Ascending aorta (tissue), 2 donors: ENCODE results near the gene PM20D2. TPM values are rescaled to one million over a fixed set of nuclear protein-coding genes. Genes with fewer than 3 reads are reported as not detected.
A peak's percentile ranks its signal among the peaks of the same experiment; 100 is the strongest.

Experiments used
- DNase-seq, 2 donors: peaks; one replicate each; pipeline ENCODE4 v3.0.0-alpha.2; 2019; ENCODE audit warnings: low spot score in 2 of 2
- H3K27ac ChIP-seq, 2 donors: fragments of 200-600 bp; sonication (generic); one replicate each; pipeline ENCODE4 v1.5.1; 2016 to 2017; ENCODE audit warnings: mild to moderate bottlenecking in 1 of 2
- H3K27me3 ChIP-seq: fragments of 200-600 bp; sonication (generic); one replicate; pipeline ENCODE4 v1.5.1; 2017
- H3K36me3 ChIP-seq, 2 donors: fragments of 200-600 bp; sonication (generic); one replicate each; pipeline ENCODE4 v1.5.1; 2016
- H3K4me1 ChIP-seq, 2 donors: fragments of 200-600 bp; sonication (generic); one replicate each; pipeline ENCODE4 v1.5.1; 2016 to 2017; ENCODE audit warnings: mild to moderate bottlenecking in 1 of 2
- H3K4me3 ChIP-seq, 2 donors: fragments of 200-600 bp; sonication (generic); one replicate each; pipeline ENCODE4 v1.5.1; 2016 to 2017; ENCODE audit warnings: mild to moderate bottlenecking in 1 of 2
- H3K9me3 ChIP-seq, 2 donors: fragments of 200-600 bp; sonication (generic); one replicate each; pipeline ENCODE4 v1.5.1; 2016
- intact Hi-C: fragments of 100-400 bp; cut with DNase I; formaldehyde crosslinking; loops from one replicate; pipeline ENCODE4 v1.15.1; 2023
- total RNA-seq: library from RNA; depleted of rRNA; stranded (reverse); fragments of >200 nt; gene quantifications from one replicate; pipeline ENCODE4 v1.1.0, GENCODE V29; 2016
- TF ChIP-seq, protein P1 (sequence below), 3 experiments: fragments of 200-600 bp in 2 of 3; fragments of 450-650 bp in 1 of 3; sonication (generic) in 2 of 3; IDR thresholded peaks; one replicate each; pipeline ENCODE4 v1.5.1; 2016 to 2019; ENCODE audit warnings: antibody characterized with exemption in 3 of 3, mild to moderate bottlenecking in 1 of 3, moderate library complexity in 1 of 3

Gene PM20D2
- total RNA-seq, 1 donor from 2014 or later, result 8.8 TPM

- no peaks in the 10 kb centered on the region for H3K9me3 ChIP-seq
- TF ChIP-seq, protein P1, sequence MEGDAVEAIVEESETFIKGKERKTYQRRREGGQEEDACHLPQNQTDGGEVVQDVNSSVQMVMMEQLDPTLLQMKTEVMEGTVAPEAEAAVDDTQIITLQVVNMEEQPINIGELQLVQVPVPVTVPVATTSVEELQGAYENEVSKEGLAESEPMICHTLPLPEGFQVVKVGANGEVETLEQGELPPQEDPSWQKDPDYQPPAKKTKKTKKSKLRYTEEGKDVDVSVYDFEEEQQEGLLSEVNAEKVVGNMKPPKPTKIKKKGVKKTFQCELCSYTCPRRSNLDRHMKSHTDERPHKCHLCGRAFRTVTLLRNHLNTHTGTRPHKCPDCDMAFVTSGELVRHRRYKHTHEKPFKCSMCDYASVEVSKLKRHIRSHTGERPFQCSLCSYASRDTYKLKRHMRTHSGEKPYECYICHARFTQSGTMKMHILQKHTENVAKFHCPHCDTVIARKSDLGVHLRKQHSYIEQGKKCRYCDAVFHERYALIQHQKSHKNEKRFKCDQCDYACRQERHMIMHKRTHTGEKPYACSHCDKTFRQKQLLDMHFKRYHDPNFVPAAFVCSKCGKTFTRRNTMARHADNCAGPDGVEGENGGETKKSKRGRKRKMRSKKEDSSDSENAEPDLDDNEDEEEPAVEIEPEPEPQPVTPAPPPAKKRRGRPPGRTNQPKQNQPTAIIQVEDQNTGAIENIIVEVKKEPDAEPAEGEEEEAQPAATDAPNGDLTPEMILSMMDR (IDR thresholded peaks at IDR 0.05), result no peak
- H3K27ac ChIP-seq, result no peak overlapping the region
- no peaks in the 10 kb centered on the region for H3K27me3 ChIP-seq
- H3K4me1 ChIP-seq, result peaks cover 0 to 10% of the 10 kb centered on the region in 2 donors
- intact Hi-C loops, result no loop called here
- H3K4me3 ChIP-seq, result no peak overlapping the region
- H3K36me3 ChIP-seq, result no peaks in the 10 kb centered on the region
- DNase-seq, result no peak
These were observed 7.7 kb upstream of the PM20D2 start for GRCh38 chr6:89138173-89138572.

DNA sequence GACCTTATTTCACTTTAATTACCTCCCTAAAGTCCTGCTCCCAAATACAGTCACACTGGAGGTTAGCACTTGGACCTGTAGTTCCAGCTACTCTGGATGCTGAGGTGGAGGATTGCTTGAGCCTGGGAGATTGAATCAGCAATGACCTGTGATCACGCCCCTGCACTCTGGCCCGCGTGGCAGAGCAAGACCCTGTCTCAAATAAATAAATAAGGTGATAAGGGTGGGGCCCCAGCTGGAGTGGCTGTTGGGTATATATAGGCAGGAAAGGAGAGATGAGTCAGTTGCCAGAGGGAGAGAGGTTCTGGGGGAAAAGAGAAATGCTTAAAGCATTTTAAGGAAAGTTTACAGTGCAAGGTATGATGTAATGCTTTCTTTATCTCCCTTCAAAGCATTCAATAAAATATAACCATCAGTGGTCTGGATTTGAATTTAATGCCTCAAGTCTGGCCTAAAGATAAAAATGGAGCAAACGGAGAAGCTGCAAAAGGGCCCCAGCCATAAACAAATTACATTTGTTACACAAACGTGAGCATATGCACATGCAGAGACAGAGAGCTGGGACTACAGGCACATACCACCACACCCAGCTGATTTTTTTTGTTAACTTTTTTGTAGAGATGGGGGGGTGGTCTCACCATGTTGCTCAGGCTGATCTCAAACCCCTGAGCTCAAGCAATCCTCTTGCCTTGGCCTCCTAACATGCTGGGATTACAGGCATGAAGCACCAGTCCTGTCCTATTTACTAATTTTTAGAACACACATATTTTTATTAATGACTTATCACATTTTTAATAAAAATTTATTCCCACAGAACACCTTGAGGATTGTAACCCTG lies 6.1 kb upstream of the PM20D2 start:
- TF ChIP-seq, protein P1 (IDR thresholded peaks at IDR 0.05), result no peak
- no peaks in the 10 kb centered on the region for H3K27me3 ChIP-seq
- peak overlapping the region in 1 of 2 donors; percentile 26 for H3K27ac ChIP-seq
- no peaks in the 10 kb centered on the region for H3K36me3 ChIP-seq
- H3K4me1 ChIP-seq, result peaks cover 0 to 12% of the 10 kb centered on the region in 2 donors
- H3K9me3 ChIP-seq, result no peaks in the 10 kb centered on the region
- intact Hi-C loops, result no loop called here
- DNase-seq, result no peak
- no peak overlapping the region for H3K4me3 ChIP-seq

DNA sequence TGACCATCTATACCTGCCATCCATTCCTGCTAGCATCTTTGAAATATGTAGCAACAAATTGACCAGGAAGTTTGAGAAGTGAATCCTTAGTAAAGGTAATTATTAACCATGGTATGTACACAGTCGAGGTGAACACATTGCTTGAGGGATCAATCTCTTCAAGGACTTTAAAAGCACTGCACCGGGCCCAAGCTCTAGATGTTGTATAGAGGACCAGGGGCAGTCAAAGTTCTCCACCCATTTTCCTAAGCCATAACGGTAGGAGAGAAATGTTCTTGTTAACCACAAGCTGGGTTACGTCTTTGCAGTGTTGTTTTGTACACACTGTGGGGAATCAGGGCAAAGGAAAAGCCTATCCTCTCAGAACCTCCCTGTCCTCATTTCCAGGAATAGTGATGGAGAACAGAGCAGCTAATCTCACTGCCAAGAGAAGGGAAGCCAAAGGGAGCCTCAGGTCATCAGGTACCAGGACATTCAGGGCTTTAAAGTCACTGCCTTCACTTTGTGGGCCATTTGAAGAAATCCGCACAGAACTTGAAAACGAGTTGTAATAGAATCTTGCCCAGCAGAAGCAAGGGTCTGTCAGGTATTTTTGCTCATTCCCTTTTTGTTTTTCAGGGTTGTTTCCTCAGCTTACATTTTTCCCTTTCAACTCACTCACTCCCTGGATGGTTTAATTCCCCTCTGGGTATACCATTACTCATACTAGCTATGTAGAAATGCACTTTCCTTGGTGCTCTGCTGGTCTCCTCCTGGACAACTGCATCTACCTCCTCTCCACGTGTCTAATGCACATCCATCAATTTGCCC lies 5.3 kb upstream of the PM20D2 start:
- H3K4me1 ChIP-seq, result peaks cover 0 to 17% of the 10 kb centered on the region in 2 donors
- TF ChIP-seq, protein P1 (IDR thresholded peaks at IDR 0.05), result no peak
- no peaks in the 10 kb centered on the region for H3K36me3 ChIP-seq
- H3K9me3 ChIP-seq, result no peaks in the 10 kb centered on the region
- H3K4me3 ChIP-seq, result no peak overlapping the region
- peak overlapping the region; percentile 26 to 34 for H3K27ac ChIP-seq
- intact Hi-C loops, result no loop called here
- H3K27me3 ChIP-seq, result no peaks in the 10 kb centered on the region
- DNase-seq, result no peak

DNA sequence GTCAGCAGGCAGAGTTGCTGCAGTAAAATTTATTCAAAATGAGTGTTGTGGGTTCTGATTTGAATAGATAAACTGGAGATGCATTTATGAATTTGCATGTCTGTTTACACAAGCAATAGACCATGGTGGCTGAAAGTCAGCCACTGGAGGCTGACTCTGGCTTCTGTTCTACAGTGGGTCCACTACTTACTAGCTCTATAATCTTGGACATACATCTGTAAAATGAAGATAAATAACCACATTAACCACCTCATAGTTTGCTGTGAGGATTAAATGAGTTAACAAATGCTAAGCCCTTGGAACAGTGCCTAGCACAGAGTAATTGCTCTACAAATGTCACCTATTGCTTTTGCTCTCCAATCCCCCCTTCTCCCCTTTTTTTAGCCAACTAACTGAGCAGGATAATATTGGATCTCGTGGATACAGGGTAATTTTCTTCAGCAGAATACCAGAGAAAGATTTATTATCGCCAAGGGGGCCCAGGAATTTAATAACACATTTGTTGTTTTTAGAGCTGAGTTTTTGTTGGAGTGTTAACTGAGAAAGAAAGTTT lies 1.4 kb upstream of the PM20D2 start:
- H3K4me3 ChIP-seq, result no peak overlapping the region

More for the DNA sequence above, 1.4 kb upstream of the PM20D2 start:
- Histone ChIP-seq H3K9me3 (no peaks in the 10 kb centered on the region), H3K36me3 (peaks cover 0 to 4% of the 10 kb centered on the region in 2 donors), H3K4me1 (peaks cover 0 to 14% of the 10 kb centered on the region in 2 donors), H3K27ac (peak overlapping the region in 1 of 2 donors; percentile 98), H3K27me3 (no peaks in the 10 kb centered on the region)
- TF ChIP-seq, protein P1 (IDR thresholded peaks at IDR 0.05), result no peak
- DNase-seq, result no peak
- intact Hi-C loops, result no loop called here
